K562 (cell line): ENCODE results near the gene ADIPOQ. TPM values are rescaled to one million over a fixed set of nuclear protein-coding genes. Genes with fewer than 3 reads are reported as not detected.

Experiments
- MGA ChIP-seq: fragments of 450-650 bp; IDR thresholded peaks from 2 replicates; pipeline ENCODE4 v1.6.1; 2016; ENCODE audit warnings: mild to moderate bottlenecking, moderate library complexity
- polyA plus RNA-seq, 8 experiments: library from polyadenylated mRNA; depleted of rRNA in 4 of 8; stranded (reverse) in 5 of 8; unstranded in 3 of 8; fragments of >200 nt; fragmentation: Nextera tagmentation in 2 of 8; fragmentation: Illumina TruSeq in 1 of 8; extraction: Ambion mirVana in 2 of 8; extraction: Trizol in 1 of 8; gene quantifications; 2 replicates each; pipeline versions ENCODE4 v1.2.1 to v1.2.3, GENCODE V29; 2011 to 2014; ENCODE audit warnings: inconsistent platforms in 1 of 8, missing spikeins in 1 of 8
- total RNA-seq, 7 experiments: library from RNA; depleted of rRNA in 6 of 7; stranded (reverse); fragments of >200 nt in 6 of 7; fragmentation: Illumina TruSeq in 2 of 7; extraction: Trizol in 2 of 7; gene quantifications; 2 replicates each; pipeline versions ENCODE4 v1.2.1 to v1.2.3, GENCODE V29; 2011 to 2021; ENCODE audit warnings: low replicate concordance in 1 of 7

The ADIPOQ gene
- total and polyA plus RNA-seq, 9 of the 15 experiments (the other 6 are each of a cell fraction or from before 2014, with no cell fraction given): 0.01 to 0.04 (median 0.03) TPM; not detected in 4

- TF ChIP-seq MGA: no peak
- TF ChIP-seq, all 486 proteins: peak for 0
Measured at GRCh38 chr3:186847437-186847836, 4.9 kb downstream of the ADIPOQ start (continued).
